Right forelimb (tissue), 1 donor: ENCODE data around the gene SUGCT.
A peak's percentile ranks its signal among the peaks of the same experiment; 100 is the strongest.

Source experiments
- DNase-seq: peaks from one replicate; pipeline ENCODE4 v3.0.0-alpha.2; 2018

The SUGCT gene

DNA sequence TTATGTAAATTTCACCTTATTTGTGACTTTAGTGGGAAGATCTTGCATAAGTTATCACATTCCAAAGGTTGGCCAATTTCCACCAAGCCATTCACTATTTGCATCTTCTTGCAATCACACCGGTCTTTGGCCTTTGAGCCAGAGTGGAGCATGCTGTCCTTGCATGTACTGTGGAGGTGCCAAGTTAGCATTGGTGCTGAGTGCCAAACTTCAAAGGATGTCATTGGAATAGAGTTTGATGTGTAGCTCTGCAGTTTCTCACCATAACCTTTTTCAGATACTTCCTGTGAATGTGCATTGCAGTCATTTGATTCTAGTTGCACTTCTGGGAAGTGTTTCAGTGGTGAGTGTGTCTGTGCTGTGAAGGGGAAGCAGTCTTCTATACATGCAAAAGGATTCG lies 620.6 kb downstream of the SUGCT start:
- DNase-seq = no peak

DNA sequence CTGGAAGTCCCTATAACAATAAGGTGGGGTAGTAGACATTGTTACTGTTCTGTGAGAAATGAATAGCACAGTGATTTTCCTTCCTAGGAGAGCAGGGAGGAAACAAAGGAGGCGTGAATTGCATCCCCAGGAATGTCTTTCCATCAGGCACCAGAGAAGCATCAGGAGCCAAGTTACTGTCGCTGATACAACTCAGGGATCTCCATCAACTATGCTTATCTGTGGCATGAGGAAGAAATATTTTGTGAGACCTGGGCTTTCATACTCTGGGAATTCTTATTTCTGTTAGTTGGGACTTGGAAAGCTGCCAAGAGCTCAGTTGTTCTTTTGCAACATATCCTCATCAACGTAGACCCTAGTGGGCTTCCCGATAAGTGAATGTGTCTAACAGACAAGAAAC lies 622.3 kb downstream of the SUGCT start:
- no peak for DNase-seq

DNA sequence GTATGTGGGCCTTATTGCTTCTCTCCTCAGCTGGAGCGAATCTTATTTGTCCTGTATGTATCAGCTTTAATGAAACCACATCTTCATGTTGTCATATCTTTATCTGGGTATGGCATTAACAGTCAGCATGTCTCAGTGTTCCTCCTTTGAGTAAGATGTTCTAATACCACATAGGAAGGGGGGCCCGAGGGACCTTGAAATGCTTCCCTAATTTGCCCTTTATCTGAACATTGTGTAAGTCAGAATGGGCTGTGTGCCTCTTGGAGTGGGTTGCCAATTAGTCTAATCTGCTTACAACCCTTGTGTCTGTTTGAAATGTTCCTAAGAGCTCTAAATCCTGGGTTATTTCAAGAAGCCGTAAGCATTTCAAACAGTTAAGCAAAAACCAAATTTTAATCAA lies 623.8 kb downstream of the SUGCT start:
- no peak for DNase-seq

DNA sequence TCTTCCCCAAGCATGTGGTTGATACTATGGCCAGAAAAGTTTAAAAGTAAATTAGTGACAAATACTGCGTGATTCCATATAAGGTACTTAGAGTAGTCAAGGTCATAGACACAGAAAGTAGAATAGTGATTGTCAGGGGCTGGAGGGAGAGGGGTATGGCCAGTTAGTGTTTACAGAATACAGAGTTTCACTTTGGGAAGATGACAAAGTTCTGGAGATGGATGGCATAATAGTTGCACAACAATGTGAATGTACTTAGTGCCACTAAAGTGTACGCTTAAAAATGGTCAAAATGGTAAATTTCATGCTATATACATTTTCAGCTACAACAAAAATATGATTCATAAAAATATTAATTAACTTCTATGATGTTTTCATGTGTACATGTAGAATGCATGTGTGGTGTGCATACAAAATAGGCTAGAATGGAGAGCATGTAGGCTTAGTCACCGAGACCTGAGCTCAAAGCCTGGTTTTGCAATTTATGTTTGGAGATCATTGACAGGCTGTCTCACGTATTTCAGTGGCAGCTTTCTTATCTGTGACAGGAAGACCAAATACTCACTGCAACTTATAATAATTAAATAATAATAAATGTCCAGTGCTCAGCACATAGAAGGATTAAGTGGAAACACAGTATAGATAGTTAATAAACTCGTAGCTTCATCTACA lies 625.6 kb downstream of the SUGCT start:
- no peak for DNase-seq

DNA sequence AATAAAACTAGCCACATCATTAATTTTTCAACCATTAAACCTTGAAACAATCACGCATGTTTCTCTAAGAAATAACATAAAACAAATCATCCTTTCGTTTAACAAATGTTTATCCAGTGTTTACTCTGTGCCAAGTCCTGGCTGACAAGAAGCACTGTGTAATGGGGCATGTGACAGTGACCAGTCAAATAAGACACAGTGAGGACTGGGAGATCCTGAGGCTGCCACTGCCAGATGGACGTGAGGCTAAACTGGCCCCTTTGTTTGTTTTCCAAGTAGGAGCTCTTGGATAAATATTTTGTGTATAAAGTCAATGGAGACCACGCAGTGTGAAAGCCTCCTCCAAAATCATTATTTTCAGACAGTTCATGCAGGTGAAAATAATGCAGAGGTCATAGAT lies 626.2 kb downstream of the SUGCT start:
- DNase-seq = no peak

GRCh38 chr7:40761762-40762560 lies 627.2 kb downstream of the SUGCT start:
- DNase-seq = no peak

GRCh38 chr7:40763319-40764287 lies 628.8 kb downstream of the SUGCT start:
- peak; percentile 49 for DNase-seq

DNA sequence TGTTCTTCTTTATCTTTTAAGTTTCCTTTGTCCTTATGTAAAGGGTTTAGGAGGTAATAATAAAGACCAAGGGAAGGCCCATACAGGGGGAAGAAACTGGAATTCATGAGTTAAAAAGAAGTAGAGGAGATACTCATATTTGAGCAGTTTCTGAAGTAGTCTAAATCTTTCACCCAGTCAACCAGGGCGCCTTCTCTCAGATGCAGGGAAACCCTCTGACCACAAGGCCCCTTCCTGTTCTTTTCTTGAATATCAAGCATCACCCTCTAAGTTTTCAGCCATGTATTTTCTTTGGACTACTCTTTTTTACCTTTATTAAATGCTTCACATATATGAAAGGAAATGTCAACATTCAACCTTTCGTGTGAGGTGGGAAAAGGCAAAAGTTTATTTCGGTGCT lies 630.8 kb downstream of the SUGCT start:
- DNase-seq = no peak

- no peak for DNase-seq
Observed at GRCh38 chr7:40772096-40772495, 637.3 kb downstream of the SUGCT start.

- no peak for DNase-seq
Observed at GRCh38 chr7:40773656-40774055, 638.9 kb downstream of the SUGCT start.

DNA sequence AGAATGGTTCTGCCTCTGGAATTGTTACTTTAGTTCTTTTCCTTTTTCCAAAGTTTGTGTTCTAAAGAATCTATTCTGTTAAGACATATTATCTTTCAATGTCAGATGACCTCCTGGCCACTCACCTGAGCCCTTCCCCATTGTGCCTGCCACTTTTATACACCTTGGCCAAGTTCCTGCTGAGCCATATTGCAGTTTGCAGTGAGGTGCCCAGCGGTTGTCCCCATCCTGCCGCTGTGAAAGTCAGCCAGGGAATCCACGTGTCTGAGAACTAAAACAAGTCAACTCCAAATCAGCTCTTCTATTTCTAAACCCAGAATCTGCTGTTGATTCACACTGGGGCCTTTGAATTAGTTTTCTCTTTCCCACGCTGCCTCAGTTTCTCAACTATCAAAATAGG lies 641.1 kb downstream of the SUGCT start:
- no peak for DNase-seq

DNA sequence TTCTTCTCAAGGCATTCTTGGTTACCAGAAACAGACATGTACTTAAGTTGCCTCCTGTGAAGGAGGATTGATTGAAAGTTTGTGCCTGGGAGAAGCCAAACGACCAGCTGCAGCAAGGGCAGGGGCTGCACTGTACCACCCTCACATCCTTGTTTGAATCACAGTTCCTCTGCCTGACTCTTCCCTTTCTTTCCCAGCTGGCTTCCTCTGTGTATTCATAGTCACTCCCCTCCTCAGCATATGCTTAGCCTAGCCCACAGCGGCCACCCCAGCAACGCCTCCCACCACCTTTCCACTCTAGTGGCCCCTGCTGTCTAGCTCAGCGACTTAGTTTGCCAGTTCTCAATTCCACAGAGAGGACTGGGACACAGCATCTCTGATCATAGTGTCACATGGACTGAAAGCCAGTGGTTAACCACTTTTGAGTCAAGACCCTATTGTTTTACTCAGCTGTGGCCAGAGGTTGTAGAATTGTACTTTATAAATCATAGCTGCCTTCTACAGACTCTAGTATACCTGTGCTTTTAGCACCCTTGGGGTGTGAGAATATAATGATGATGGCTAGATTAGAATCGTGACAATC lies 643.0 kb downstream of the SUGCT start:
- no peak for DNase-seq

- DNase-seq = no peak
Observed at GRCh38 chr7:40780460-40780859, 645.7 kb downstream of the SUGCT start.

DNA sequence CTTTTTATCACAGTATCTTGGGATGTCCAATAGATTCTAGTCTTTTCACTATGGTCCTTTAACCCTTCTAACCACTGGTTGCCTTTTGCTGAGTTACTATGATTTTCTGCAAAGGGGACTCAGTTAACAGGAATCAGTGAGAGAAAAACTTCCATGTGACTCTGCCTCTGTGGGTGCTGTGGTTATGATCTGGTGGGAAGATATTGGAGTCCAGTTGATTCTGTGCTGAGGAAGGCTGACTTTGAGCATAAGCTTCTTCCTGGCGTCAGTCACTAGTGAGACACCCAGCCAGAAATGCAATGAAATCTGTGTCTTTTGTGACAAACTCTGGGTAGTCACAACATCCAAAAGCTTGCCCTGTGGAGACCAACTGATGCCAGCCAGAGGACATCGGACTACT lies 648.0 kb downstream of the SUGCT start:
- no peak for DNase-seq

DNA sequence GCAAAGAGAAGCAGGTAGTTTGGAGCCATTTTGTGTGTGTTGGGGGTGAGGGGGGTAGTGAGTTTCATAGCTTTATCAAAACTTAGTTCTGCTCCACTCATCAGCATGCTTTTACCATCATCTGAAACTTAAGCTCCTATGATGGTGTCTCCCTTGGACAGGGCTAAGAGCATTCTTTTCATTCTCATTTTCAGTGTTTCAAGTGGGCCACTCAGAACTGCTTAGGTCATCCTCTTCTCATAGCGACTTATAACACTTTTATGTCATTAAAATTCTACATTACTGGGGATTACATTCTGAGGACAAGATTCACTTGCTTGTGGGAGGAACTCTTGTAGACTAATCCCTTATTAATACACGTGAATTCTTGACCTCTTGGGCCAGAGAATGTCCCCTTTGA lies 649.4 kb downstream of the SUGCT start:
- DNase-seq = no peak

DNA sequence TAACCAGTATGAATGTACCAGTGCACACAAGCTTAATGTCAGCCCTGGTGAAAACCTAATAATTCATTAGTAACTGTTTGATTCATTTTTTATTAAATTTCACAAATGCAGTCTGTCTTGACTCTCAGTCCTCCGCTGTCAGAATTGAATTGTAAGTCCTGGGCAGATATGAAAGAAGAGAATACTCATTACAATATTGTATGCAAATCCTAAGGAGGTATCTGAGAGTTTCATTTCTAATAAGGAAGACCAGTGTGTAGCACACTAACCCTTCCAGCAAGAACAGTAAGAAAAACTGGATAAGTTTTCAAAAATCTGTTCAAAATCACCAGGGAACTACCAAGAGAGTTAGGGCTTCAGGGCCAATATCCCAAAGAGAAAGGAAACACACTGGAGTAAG lies 652.1 kb downstream of the SUGCT start:
- no peak for DNase-seq

DNA sequence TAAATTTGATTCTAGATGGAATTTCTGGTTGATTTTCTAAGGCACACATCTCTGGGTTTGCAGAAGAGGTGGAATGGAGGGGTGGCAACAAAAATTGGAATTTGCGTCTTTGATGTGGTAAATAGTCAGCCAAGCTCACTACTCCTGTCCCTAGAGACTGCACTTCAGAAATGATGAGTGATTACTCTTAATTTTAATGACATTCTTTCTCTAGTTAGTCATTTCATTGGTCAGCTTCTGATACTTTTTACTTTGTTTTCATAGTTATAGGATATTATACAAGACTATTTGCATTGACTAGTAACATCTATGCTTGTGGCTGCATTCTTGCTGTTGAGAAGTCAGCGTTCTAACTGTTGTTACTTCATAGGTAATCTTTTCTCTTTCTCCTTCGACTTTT lies 658.3 kb downstream of the SUGCT start:
- no peak for DNase-seq

- DNase-seq = no peak
Observed at GRCh38 chr7:40795607-40796006, 660.8 kb downstream of the SUGCT start.

GRCh38 chr7:40796723-40797122 lies 661.9 kb downstream of the SUGCT start:
- no peak for DNase-seq

GRCh38 chr7:40798613-40799012 lies 663.8 kb downstream of the SUGCT start:
- DNase-seq = no peak

DNA sequence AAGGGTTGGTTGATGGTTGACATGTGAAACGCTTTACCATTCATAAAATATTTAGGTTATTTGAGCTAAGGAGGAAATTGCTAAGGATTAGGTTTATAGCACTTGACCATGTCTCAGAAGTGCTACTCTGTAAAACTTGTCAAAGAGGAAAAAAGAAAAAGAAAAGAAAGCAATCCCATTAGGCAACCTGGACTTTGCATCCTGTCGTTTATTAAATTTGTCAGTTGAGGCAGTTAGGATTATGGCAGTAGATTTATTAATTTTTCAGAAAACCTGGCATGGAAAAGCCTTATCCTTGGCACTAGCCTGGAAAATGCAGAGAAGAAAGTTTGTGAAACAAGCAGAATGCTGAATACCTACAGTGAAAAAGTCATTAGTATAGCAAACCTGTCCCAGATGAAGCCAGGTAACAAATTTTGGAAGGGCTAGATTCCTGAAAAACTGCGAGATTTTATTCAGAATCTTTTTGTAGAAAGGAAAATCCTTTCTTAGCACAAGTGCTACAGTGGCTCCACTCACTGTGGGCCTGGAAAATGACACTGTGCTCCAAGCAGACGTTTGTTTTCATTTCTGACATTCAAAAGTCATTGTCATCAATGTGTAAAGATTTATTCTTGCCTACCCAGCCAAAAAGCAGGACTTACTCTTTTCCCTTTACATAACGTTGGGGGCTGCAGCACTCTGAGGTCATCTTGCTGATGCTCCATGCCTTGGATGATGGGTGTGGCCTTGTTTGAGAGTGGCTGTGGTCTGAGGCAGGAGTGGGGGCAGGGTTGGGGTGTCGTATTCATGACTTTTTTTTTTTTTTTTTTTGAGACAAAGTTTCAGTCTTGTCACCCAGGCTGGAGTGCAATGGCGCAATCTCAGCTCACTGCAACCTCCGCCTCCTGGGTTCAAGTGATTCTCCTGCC lies 664.9 kb downstream of the SUGCT start:
- DNase-seq = no peak

- DNase-seq = no peak
Observed at GRCh38 chr7:40800771-40801170, 666.0 kb downstream of the SUGCT start.
